HG02870 (cell line): ENCODE measurements around the gene SLC66A2.

Experiments used
- ATAC-seq: cut with Tn5 transposase; IDR thresholded peaks from one replicate; pipeline ENCODE4 v1.9.1; 2021; ENCODE audit warnings: mild to moderate bottlenecking, moderate library complexity; ENCODE audit not compliant: unreplicated experiment

Gene SLC66A2

GRCh38 chr18:79852561-79853302, 98.7 kb downstream of the SLC66A2 start:
- ATAC-seq: no peak
